ENCODE results near the gene PKHD1.

- no peak for TF ChIP-seq CTCF (IDR thresholded peaks at IDR 0.05)
- no peak for TF ChIP-seq POLR2A (IDR thresholded peaks at IDR 0.05)
Observed at GRCh38 chr6:51965222-51965801, 122.1 kb downstream of the PKHD1 start.

Measured in uterus (tissue), 2 donors.